Natural killer cell treated with Interleukin-12 subunit alpha and Interleukin-12 subunit beta and Interleukin-15 and Interleukin-18, amount 100 ng/mL, for 72 hours (primary cell): Measurements from ENCODE around the gene HOXA11. TPM values are rescaled to one million over a fixed set of nuclear protein-coding genes. Genes with fewer than 3 reads are reported as not detected.
A peak's percentile ranks its signal among the peaks of the same experiment; 100 is the strongest.

Experiments
- ATAC-seq, 2 donors: fragments of 150-1000 bp; cut with Tn5 transposase in 1 of 2; sonication (Bioruptor Pico), chemical (Tn5 transposase) in 1 of 2; 2 replicates each; pipeline ENCODE4 v1.10.0; 2021
- DNase-seq: peaks from one replicate; pipeline ENCODE4 v3.0.0; 2022; ENCODE audit warnings: low spot score
- H3K27ac Mint-ChIP-seq, 2 donors: 1 replicate in 1 of 2; 2 replicates in 1 of 2; pipeline ENCODE4 v1.8.0; 2022; ENCODE audit warnings: mixed read lengths in 2 of 2, mild to moderate bottlenecking in 1 of 2, moderate library complexity in 1 of 2
- H3K27me3 Mint-ChIP-seq, 2 donors: 1 replicate in 1 of 2; 2 replicates in 1 of 2; pipeline ENCODE4 v1.8.0; 2022; ENCODE audit warnings: mixed read lengths in 2 of 2
- H3K36me3 Mint-ChIP-seq: one replicate; pipeline ENCODE4 v1.8.0; 2022; ENCODE audit warnings: mixed read lengths
- H3K4me1 Mint-ChIP-seq, 2 donors: 1 replicate in 1 of 2; 2 replicates in 1 of 2; pipeline ENCODE4 v1.8.0; 2022; ENCODE audit warnings: low read depth in 2 of 2, mixed read lengths in 2 of 2, mild to moderate bottlenecking in 1 of 2
- H3K4me3 Mint-ChIP-seq: one replicate; pipeline ENCODE4 v1.8.0; 2022; ENCODE audit warnings: mixed read lengths
- H3K9me3 Mint-ChIP-seq: 2 replicates; pipeline ENCODE4 v1.8.0; 2022; ENCODE audit warnings: mixed read lengths
- total RNA-seq, 2 donors: library from RNA; stranded (reverse); gene quantifications; one replicate each; pipeline ENCODE4 v1.2.3, GENCODE V29; 2022

HOXA11 gene
- total RNA-seq, 2 donors from 2014 or later = 0.20 to 0.76 TPM

DNA sequence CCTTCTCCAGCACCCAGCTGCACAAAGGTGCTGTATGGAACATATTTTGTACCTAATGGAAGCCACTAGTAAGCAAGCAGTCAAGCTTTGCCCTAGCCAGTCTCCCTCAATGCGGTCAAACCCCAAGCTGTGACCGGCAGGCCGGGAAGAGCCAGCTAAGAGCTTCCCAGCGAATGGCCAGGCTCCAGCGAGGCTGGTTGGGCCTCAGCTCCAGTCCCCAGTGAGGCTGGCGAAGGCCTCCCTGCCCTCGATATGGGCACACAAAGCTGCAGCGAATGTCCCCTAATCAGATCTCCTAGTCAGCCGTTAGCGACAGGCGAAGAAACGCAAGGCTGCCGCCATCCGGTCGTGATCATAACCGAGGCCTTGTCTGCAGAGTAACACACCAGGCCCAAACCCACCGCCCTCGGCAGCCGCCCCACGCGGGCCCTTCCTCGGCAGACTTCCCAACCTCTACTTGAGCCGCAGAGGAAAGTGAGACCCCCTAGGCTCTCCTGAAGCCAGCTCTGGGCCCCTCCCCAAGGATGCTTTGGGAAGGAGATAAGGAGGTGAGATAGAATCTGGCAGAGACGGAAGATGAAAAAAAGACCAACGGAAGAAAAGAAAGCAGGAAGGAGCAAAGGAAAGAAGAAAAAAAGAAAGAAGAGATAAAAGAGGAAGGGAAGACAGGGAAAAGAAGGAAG, 16.6 kb downstream of the HOXA11 start:
- H3K4me3 Mint-ChIP-seq = peak overlapping the region; percentile 90
- H3K27me3 Mint-ChIP-seq = peaks cover 53 to 64% of the 10 kb centered on the region in 2 donors
- ATAC-seq = peak in 1 of 2 donors; percentile 35
- peak overlapping the region; percentile 16 to 74 for H3K27ac Mint-ChIP-seq
- H3K9me3 Mint-ChIP-seq = no peaks in the 10 kb centered on the region
- H3K36me3 Mint-ChIP-seq = peaks cover 12% of the 10 kb centered on the region
- peaks cover 38 to 51% of the 10 kb centered on the region in 2 donors for H3K4me1 Mint-ChIP-seq
- no peak for DNase-seq

DNA sequence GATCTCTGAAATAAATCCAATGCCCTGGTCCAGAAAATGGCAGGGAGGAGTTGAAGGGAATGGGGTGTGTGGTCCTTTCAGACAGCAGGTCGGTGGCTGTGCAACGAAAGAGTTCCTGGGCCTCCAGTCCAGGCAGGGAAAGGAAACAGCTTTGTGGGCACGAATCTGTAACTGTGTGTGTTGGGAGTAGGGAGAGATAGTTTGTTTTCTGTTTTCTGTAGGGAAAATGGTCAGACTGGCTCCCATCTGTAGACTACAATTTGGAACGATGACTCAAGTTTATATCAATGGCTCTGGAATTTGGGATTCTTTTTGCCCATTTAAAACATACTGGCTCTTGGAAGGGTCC, 17.1 kb downstream of the HOXA11 start:
- peak overlapping the region; percentile 90 for H3K4me3 Mint-ChIP-seq
- no peaks in the 10 kb centered on the region for H3K9me3 Mint-ChIP-seq
- ATAC-seq (no peak), DNase-seq (no peak)
- H3K36me3 Mint-ChIP-seq = peaks cover 12% of the 10 kb centered on the region
- H3K27me3 Mint-ChIP-seq = peaks cover 55 to 69% of the 10 kb centered on the region in 2 donors
- H3K4me1 Mint-ChIP-seq = peaks cover 38 to 52% of the 10 kb centered on the region in 2 donors
- peak overlapping the region in 1 of 2 donors; percentile 74 for H3K27ac Mint-ChIP-seq

DNA sequence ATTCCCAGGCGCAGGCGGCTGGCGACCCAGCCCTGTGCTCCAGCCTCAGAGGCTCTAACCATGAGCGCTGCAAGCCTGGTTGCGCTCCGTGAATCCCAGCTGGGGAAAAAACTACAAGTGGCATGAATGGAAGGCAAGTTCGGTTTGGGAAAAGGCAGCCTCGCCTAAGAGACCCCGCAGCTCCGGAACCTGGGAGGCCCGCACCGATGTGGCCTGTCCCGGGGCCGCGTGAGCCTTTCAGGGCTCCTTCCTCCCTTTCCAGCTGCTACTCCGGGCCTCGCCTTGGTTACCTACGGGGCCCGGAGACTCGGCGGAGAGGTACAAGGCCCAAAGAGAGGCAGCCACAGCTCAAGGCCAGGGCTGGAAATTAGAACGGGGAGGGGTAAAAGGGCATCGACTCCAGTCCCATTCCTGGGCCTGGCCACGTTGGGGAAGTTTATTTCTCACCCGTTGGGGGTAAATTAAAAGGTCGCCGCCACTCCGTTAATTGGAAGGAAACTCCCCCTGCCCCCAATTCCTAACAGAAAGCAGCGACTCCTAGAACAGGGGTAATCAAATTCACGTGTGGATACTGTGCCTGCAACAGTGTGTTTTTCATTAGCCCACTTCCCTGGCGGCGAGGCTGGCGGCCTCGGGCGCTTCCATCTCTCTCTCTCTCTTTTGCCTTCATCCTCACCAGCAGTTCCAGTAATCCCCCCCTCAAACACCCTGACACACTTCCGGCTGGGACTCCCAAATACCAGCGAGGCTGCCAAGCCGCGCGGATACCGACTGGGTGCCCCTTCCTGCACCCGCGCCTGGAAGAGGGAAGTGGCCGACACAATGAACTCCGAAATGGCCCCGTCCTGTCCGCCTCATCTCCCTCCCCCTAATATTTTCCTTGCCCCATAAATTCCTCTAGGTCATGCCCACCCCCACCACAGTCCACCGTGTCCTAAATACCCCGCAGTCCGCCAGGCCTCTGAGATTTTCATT, 18.2 kb downstream of the HOXA11 start:
- Mint-ChIP-seq H3K27me3 (peaks cover 56 to 64% of the 10 kb centered on the region in 2 donors), H3K4me3 (peak overlapping the region; percentile 77), H3K9me3 (no peaks in the 10 kb centered on the region), H3K36me3 (peaks cover 8% of the 10 kb centered on the region), H3K4me1 (peaks cover 31 to 44% of the 10 kb centered on the region in 2 donors), H3K27ac (peak overlapping the region in 1 of 2 donors; percentile 74)
- DNase-seq (no peak), ATAC-seq (no peak)

GRCh38 chr7:27165996-27166530, 19.0 kb downstream of the HOXA11 start:
- no peaks in the 10 kb centered on the region for H3K9me3 Mint-ChIP-seq
- H3K36me3 Mint-ChIP-seq = peaks cover 6% of the 10 kb centered on the region
- H3K4me1 Mint-ChIP-seq = peaks cover 28 to 36% of the 10 kb centered on the region in 2 donors
- H3K27ac Mint-ChIP-seq = peak overlapping the region in 1 of 2 donors; percentile 47
- DNase-seq (peak; percentile 53), ATAC-seq (no peak)
- peaks cover 52 to 56% of the 10 kb centered on the region in 2 donors for H3K27me3 Mint-ChIP-seq
- H3K4me3 Mint-ChIP-seq = peak overlapping the region; percentile 75

DNA sequence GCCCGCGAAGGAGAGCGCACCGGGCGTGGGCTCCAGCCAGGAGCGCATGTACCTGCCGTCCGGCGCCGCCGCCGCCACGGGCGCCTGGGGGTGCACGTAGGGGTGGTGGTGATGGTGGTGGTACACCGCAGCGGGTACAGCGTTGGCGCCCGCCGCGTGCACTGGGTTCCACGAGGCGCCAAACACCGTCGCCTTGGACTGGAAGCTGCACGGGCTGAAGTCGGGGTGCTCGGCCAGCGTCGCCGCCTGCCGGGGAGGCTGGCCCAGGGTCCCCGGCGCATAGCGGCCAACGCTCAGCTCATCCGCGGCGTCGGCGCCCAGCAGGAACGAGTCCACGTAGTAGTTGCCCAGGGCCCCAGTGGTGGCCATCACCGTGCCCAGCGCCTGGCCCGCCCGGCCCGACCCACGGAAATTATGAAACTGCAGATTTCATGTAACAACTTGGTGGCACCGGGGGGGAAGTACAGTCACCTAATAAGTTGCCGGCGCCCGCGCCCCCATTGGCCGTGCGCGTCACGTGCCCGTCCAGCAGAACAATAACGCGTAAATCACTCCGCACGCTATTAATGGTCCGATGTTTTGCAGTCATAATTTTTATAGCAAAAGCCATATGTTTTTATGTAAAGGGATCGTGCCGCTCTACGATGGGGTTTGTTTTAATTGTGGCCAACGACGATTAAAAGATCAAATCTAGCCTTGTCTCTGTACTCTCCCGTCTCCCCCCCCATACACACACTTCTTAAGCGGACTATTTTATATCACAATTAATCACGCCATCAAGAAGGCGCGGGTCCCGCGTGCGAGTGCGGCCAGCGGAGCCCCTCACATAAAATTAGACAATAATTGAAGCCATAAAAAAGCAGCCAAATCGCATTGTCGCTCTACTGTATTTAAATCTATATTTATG, 19.7 kb downstream of the HOXA11 start, which contains the start of gene HOXA9:
Gene HOXA9, minus strand, starts transcription at position 449 of the 907 bp plus-strand sequence. Its CDS starts 80 bp downstream, at position 369.
- peak within 1 kb of the TSS; percentile 75 for H3K4me3 Mint-ChIP-seq
- ATAC-seq (peak; percentile 53 to 58), DNase-seq (peak; percentile 62)
- no peaks in the 10 kb centered on the region for H3K9me3 Mint-ChIP-seq
- H3K4me1 Mint-ChIP-seq = peaks cover 29% of the 10 kb centered on the region in 2 donors
- H3K27ac Mint-ChIP-seq = peak within 1 kb of the TSS in 1 of 2 donors; percentile 47
- peaks cover 6% of the 10 kb centered on the region for H3K36me3 Mint-ChIP-seq
- H3K27me3 Mint-ChIP-seq = peaks cover 48 to 49% of the 10 kb centered on the region in 2 donors

DNA sequence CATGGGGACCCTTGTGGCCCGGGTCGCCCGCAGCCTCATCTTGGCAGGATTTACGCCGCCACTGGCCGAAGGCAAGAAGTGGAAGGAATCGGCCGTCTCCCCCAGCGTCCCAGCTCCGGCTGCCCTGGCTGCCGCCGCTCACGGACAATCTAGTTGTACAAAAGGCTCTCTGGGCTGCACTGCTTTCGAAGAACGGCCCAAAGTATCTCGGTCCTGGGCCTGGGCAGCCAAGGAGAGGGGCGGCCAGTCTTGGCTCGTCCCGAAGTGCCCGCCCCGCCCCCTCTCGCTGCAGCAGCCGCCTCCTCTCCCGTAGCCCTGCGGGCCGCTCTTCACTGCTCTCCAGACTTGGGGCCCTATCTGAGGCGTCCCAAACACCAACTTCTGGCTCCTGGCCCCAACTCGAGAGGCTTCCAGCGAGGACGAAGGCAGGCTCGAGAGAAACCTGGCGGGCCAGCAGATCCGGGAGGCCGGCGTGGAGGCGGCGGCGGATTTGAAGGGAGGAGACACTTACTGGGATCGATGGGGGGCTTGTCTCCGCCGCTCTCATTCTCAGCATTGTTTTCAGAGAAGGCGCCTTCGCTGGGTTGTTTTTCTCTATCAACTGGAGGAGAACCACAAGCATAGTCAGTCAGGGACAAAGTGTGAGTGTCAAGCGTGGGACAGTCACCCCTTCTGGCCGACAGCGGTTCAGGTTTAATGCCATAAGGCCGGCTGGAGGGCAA, 20.5 kb downstream of the HOXA11 start:
- H3K36me3 Mint-ChIP-seq = peaks cover 6% of the 10 kb centered on the region
- H3K4me3 Mint-ChIP-seq = peak overlapping the region; percentile 71
- no peaks in the 10 kb centered on the region for H3K9me3 Mint-ChIP-seq
- H3K4me1 Mint-ChIP-seq = peaks cover 32% of the 10 kb centered on the region in 2 donors
- no peak overlapping the region for H3K27ac Mint-ChIP-seq
- peaks cover 49 to 52% of the 10 kb centered on the region in 2 donors for H3K27me3 Mint-ChIP-seq
- DNase-seq (peak; percentile 56), ATAC-seq (peak in 1 of 2 donors; percentile 4)

- H3K27ac Mint-ChIP-seq = no peak overlapping the region
- ATAC-seq = no peak
- no peaks in the 10 kb centered on the region for H3K9me3 Mint-ChIP-seq
- H3K27me3 Mint-ChIP-seq = peaks cover 53 to 55% of the 10 kb centered on the region in 2 donors
- no peak for DNase-seq
- peaks cover 32 to 33% of the 10 kb centered on the region in 2 donors for H3K4me1 Mint-ChIP-seq
- H3K36me3 Mint-ChIP-seq = peaks cover 6% of the 10 kb centered on the region
- H3K4me3 Mint-ChIP-seq = peak overlapping the region; percentile 71
Observed at GRCh38 chr7:27164045-27164366, 21.0 kb downstream of the HOXA11 start.

- no peak overlapping the region for H3K27ac Mint-ChIP-seq
- ATAC-seq (no peak), DNase-seq (no peak)
- H3K27me3 Mint-ChIP-seq = peaks cover 51 to 55% of the 10 kb centered on the region in 2 donors
- no peaks in the 10 kb centered on the region for H3K9me3 Mint-ChIP-seq
- H3K36me3 Mint-ChIP-seq = peaks cover 1% of the 10 kb centered on the region
- peaks cover 27% of the 10 kb centered on the region in 2 donors for H3K4me1 Mint-ChIP-seq
- H3K4me3 Mint-ChIP-seq = peak overlapping the region; percentile 71
Observed at GRCh38 chr7:27163288-27164044, 21.6 kb downstream of the HOXA11 start.

DNA sequence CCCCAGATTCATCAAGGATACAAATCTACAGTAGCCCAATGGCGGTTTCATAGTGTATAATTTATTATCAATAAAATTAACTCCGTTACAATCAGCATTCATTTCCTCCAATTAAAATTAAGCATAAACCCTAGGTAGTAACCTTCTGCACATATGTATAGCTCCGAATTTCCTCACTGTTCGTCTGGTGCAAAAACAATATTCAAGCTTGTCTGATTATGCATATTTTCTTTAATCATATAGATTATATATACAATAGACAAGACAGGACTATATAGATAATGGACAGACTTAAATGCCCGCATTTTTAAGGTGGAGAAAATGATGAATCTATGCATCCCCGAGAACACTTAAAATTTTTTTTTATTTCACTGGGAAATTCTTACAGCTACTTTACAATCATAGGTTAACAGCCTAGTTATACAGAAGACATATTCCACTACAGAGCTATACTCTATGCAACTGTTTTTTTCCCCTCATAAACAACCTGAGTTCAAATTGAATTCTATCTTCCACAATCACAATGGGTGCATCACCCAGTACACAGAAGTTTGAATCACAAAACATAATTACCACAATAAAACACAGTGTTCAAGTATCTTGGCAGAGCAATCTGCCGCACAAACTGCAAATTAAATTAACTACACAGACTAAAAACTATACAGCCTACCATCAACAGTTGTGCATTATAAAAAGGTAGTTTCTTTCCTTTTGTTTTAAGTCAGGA, 22.3 kb downstream of the HOXA11 start:
- Mint-ChIP-seq H3K27me3 (peaks cover 52 to 59% of the 10 kb centered on the region in 2 donors), H3K4me3 (no peak overlapping the region), H3K27ac (no peak overlapping the region), H3K36me3 (no peaks in the 10 kb centered on the region), H3K9me3 (no peaks in the 10 kb centered on the region), H3K4me1 (peaks cover 32 to 33% of the 10 kb centered on the region in 2 donors)
- DNase-seq = no peak
- no peak for ATAC-seq

DNA sequence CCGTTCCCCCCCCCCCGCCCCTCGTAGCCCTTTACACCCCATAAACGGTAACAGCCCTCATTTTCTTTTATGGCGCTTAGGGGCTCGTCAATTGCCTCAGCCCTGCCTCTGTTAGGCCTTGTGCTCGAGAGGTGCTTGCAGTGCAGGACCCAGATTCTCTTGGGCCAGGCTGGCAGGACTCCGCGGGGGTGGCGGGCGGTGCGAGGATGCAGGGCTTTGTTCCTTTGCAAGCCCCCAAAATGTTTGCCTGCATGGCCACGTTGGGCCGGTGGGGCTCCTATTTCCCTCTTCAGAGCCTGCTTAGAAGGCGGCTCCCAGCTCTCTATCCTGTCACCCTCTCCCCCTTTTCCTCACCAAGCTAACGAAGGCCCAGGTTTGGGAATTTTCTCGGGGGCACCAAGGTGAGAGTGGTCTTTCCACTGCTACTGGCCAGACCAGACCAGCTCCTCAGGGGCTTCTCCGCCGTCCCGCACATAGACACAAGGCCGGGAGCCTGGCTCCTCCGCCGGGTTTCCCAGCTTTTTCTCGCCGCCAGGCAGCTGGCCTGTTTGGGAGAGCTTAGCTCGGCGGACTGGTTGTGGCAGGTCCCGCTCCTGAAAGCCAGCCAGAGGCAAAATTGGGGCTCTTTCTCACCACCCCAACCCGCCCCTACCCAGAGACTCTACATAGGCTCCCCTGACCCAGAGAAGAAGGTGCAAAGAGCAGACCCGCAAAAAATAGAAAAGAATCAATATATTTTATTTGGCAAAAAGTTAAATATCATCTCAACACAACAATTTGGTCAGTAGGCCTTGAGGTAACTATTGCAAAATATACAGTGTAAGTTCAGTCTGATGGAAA, 23.1 kb downstream of the HOXA11 start:
- ATAC-seq = no peak

More for the DNA sequence above, 23.1 kb downstream of the HOXA11 start:
- Mint-ChIP-seq H3K36me3 (no peaks in the 10 kb centered on the region), H3K4me1 (peaks cover 30 to 31% of the 10 kb centered on the region in 2 donors), H3K4me3 (no peak overlapping the region), H3K9me3 (no peaks in the 10 kb centered on the region), H3K27me3 (peaks cover 53 to 59% of the 10 kb centered on the region in 2 donors), H3K27ac (no peak overlapping the region)
- no peak for DNase-seq
